Body of pancreas (tissue), 4 donors: Measurements from ENCODE around the gene DUS3L. TPM values are rescaled to one million over a fixed set of nuclear protein-coding genes. Genes with fewer than 3 reads are reported as not detected.
A peak's percentile ranks its signal among the peaks of the same experiment; 100 is the strongest.
"Not testable (repeated sequence)": the region's sequence is repeated elsewhere in the genome, so short reads cannot be mapped to it uniquely, and the experiment has no call there.

Source experiments
- ATAC-seq: fragments of 150-250 bp; one replicate; pipeline ENCODE4 v1.9.1; 2016
- DNase-seq, 4 donors: peaks; one replicate each; pipeline ENCODE4 v3.0.0-alpha.2; 2019
- H3K27ac ChIP-seq, 4 donors: fragments of 200-600 bp; sonication (generic); 1 replicate in 3 of 4; 2 replicates in 1 of 4; pipeline versions ENCODE4 v1.5.1 to v1.6.1; 2016 to 2019; ENCODE audit warnings: mild to moderate bottlenecking in 1 of 4, mixed read lengths in 1 of 4, moderate library complexity in 1 of 4
- H3K27me3 ChIP-seq, 2 donors: fragments of 200-600 bp; sonication (generic); one replicate each; pipeline ENCODE4 v1.6.0; 2016; ENCODE audit warnings: mild to moderate bottlenecking in 1 of 2
- H3K36me3 ChIP-seq, 2 donors: fragments of 200-600 bp; sonication (generic); replicated peaks in 1 of 2; 2 replicates each; pipeline ENCODE4 v1.5.1; 2016; ENCODE audit warnings: low read depth in 2 of 2; ENCODE audit not compliant: insufficient read depth in 1 of 2
- H3K4me1 ChIP-seq: fragments of 200-600 bp; sonication (generic); one replicate; pipeline ENCODE4 v1.6.0; 2016
- H3K4me3 ChIP-seq, 2 donors: fragments of 200-600 bp; sonication (generic); 1 replicate in 1 of 2; 2 replicates in 1 of 2; pipeline ENCODE4 v1.5.1; 2016 to 2019
- H3K9me3 ChIP-seq, 3 donors: fragments of 200-600 bp; sonication (generic); 1 replicate in 2 of 3; 2 replicates in 1 of 3; pipeline ENCODE4 v1.5.1; 2016
- POLR2A ChIP-seq, 3 donors: fragments of 450-650 bp; IDR thresholded peaks; one replicate each; pipeline ENCODE4 v1.6.1; 2016; ENCODE audit warnings: antibody characterized with exemption in 3 of 3, mild to moderate bottlenecking in 2 of 3
- WGBS, 2 donors: methylation state at CpG; one replicate each; pipeline ENCODE4 v1.1.5; 2017; 5-methylcytosine and 5-hydroxymethylcytosine counted together
- intact Hi-C: fragments of 100-400 bp; cut with DNase I; formaldehyde crosslinking; loops from one replicate; pipeline ENCODE4 v1.15.1; 2023
- total RNA-seq, 2 donors: library from RNA; depleted of rRNA; stranded (reverse); fragments of >200 nt; gene quantifications; one replicate each; pipeline ENCODE4 v1.1.0, GENCODE V29; 2016
- TF ChIP-seq, protein P1 (sequence below), 7 experiments: fragments of 450-650 bp in 4 of 7; fragments of 200-600 bp in 3 of 7; sonication (generic) in 3 of 7; IDR thresholded peaks; one replicate each; pipeline ENCODE4 v1.5.1; 2016 to 2019; ENCODE audit warnings: antibody characterized with exemption in 7 of 7

Gene DUS3L
- total RNA-seq, 2 donors from 2014 or later, result 28.0 to 39.6 TPM

GRCh38 chr19:5782945-5783919, 7.7 kb downstream of the DUS3L start:
- Histone ChIP-seq H3K36me3 (peaks cover 13 to 19% of the 10 kb centered on the region in 2 donors), H3K4me1 (no peaks in the 10 kb centered on the region), H3K27me3 (no peaks in the 10 kb centered on the region), H3K4me3 (no peak overlapping the region), H3K9me3 (no peaks in the 10 kb centered on the region), H3K27ac (no peak overlapping the region)
- TF ChIP-seq POLR2A (IDR thresholded peaks at IDR 0.05), result no peak
- TF ChIP-seq, protein P1, sequence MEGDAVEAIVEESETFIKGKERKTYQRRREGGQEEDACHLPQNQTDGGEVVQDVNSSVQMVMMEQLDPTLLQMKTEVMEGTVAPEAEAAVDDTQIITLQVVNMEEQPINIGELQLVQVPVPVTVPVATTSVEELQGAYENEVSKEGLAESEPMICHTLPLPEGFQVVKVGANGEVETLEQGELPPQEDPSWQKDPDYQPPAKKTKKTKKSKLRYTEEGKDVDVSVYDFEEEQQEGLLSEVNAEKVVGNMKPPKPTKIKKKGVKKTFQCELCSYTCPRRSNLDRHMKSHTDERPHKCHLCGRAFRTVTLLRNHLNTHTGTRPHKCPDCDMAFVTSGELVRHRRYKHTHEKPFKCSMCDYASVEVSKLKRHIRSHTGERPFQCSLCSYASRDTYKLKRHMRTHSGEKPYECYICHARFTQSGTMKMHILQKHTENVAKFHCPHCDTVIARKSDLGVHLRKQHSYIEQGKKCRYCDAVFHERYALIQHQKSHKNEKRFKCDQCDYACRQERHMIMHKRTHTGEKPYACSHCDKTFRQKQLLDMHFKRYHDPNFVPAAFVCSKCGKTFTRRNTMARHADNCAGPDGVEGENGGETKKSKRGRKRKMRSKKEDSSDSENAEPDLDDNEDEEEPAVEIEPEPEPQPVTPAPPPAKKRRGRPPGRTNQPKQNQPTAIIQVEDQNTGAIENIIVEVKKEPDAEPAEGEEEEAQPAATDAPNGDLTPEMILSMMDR (IDR thresholded peaks at IDR 0.05), result no peak
- DNase-seq (no peak), ATAC-seq (peak; percentile 7)
- WGBS, 2 donors, result 78 to 91% methylated on average over 11 to 42 of the region's 48 CpGs
- intact Hi-C loops, result no loop called here

DNA sequence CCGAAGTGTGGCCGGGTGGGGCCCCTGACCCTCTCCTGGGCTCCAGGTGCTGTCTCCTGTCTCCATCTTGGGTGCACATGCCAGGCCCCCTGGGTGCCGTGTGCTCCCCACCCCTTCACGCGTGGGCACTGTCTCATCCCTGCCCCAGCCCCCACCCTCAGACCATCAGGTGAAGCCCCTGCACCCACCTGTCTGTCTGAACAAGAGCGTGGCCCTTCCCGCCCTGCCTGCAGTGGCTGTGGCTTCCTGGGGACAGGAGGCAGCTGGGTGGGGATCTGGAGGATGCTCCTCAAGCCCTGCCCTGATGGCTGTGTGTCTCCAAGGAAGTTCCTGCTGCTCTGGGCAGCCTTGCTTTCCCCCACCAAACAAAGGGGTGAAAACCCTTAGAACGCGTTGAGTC, 8.6 kb downstream of the DUS3L start:
- 75% methylated on average over 9 of the region's 9 CpGs; no CpG with 5 or more reads in 1 of the 2 donors for WGBS, 2 donors
- no peaks in the 10 kb centered on the region for H3K4me1 ChIP-seq
- peaks cover 8 to 11% of the 10 kb centered on the region in 2 donors for H3K36me3 ChIP-seq
- H3K27ac ChIP-seq, result no peak overlapping the region
- intact Hi-C loops, result no loop called here
- H3K27me3 ChIP-seq, result no peaks in the 10 kb centered on the region
- ATAC-seq, result no peak
- no peak for DNase-seq
- no peaks in the 10 kb centered on the region for H3K9me3 ChIP-seq
- TF ChIP-seq, protein P1 (IDR thresholded peaks at IDR 0.05), result no peak
- TF ChIP-seq POLR2A (IDR thresholded peaks at IDR 0.05), result no peak
- no peak overlapping the region for H3K4me3 ChIP-seq

- H3K27me3 ChIP-seq, H3K4me3 ChIP-seq, H3K4me1 ChIP-seq, intact Hi-C loops, H3K27ac ChIP-seq, H3K36me3 ChIP-seq, DNase-seq, ATAC-seq, H3K9me3 ChIP-seq: not testable (repeated sequence)
- WGBS, 2 donors, result 80 to 93% methylated on average over 7 to 11 of the region's 11 CpGs
These were observed 10.0 kb downstream of the DUS3L start for GRCh38 chr19:5780916-5781315.

DNA sequence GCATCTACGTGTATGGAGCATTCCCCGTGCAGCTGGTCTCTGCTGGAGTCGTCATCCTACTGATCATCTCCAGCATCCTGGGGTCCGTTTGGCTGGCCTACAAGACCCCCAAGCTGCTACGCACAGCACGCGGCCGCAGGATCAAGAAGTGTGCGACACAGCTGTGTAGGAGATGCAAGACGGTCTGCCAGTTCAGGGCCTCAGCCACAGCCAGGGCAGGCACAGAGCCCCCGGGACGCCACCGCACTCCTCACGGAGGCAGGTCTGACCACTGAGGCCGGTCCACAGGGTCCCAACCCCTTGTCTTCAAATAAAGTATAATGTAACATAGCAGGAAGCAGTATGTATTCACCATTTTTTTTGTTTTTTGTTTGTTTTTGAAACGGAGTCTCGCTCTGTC, 12.6 kb downstream of the DUS3L start:
- Histone ChIP-seq H3K27ac (no peak overlapping the region), H3K4me3 (no peak overlapping the region), H3K36me3 (no peaks in the 10 kb centered on the region), H3K27me3 (no peaks in the 10 kb centered on the region), H3K4me1 (peaks cover 11% of the 10 kb centered on the region), H3K9me3 (no peaks in the 10 kb centered on the region)
- ATAC-seq (no peak), DNase-seq (no peak)
- TF ChIP-seq, protein P1 (IDR thresholded peaks at IDR 0.05), result no peak
- TF ChIP-seq POLR2A (IDR thresholded peaks at IDR 0.05), result no peak
- intact Hi-C loops, result no loop called here
- 84 to 94% methylated on average over 10 to 16 of the region's 17 CpGs for WGBS, 2 donors

- Histone ChIP-seq H3K27me3 (no peaks in the 10 kb centered on the region), H3K36me3 (no peaks in the 10 kb centered on the region), H3K27ac (no peak overlapping the region), H3K4me3 (no peak overlapping the region), H3K4me1 (peaks cover 11% of the 10 kb centered on the region), H3K9me3 (no peaks in the 10 kb centered on the region)
- 54 to 60% methylated on average over 17 of the region's 17 CpGs for WGBS, 2 donors
- ATAC-seq (no peak), DNase-seq (peak in 3 of 4 donors; percentile 43 to 53 (median 46))
- TF ChIP-seq, protein P1 (IDR thresholded peaks at IDR 0.05), result no peak
- TF ChIP-seq POLR2A (IDR thresholded peaks at IDR 0.05), result no peak
- intact Hi-C loops, result no loop called here
These were observed 15.2 kb downstream of the DUS3L start for GRCh38 chr19:5775668-5776309.
